ENCODE data around the gene CRTAP. TPM values are rescaled to one million over a fixed set of nuclear protein-coding genes. Genes with fewer than 3 reads are reported as not detected.

CRTAP gene
- total and polyA plus RNA-seq, 2 experiments from 2014 or later = 71.9 to 210 TPM

- H3K27ac ChIP-seq (ENCODE audit: low read depth) = no peak overlapping the region
- H3K27me3 ChIP-seq (ENCODE audit: insufficient read depth) = no peaks in the 10 kb centered on the region
- H3K4me2 ChIP-seq = no peak overlapping the region
- H3K36me3 ChIP-seq (ENCODE audit: insufficient read depth) = no peaks in the 10 kb centered on the region
- H3K27me3 Mint-ChIP-seq (ENCODE audit: insufficient read depth, low read depth, poor library complexity) = peaks cover 18% of the 10 kb centered on the region
- H3K36me3 Mint-ChIP-seq (ENCODE audit: low read depth) = peaks cover 16% of the 10 kb centered on the region
- no peak overlapping the region for H2AFZ ChIP-seq
- H3K9me3 Mint-ChIP-seq = no peaks in the 10 kb centered on the region
- ATAC-seq = no peak
- no peak for DNase-seq (ENCODE audit: low spot score)
- H3K4me1 Mint-ChIP-seq = peaks cover 6% of the 10 kb centered on the region; the same call in 2 of the 3 replicates
- no peaks in the 10 kb centered on the region for H3F3A ChIP-seq (replicated peaks; ENCODE audit: low read depth)
- H4K20me1 ChIP-seq (replicated peaks; ENCODE audit: insufficient read depth) = no peaks in the 10 kb centered on the region
- no peaks in the 10 kb centered on the region for H3K4me1 ChIP-seq (ENCODE audit: insufficient read depth)
- no peak overlapping the region for H3K27ac Mint-ChIP-seq
- H3K79me2 ChIP-seq (replicated peaks; ENCODE audit: insufficient read depth) = no peaks in the 10 kb centered on the region
- TF ChIP-seq EZH2 (IDR thresholded peaks at IDR 0.05; ENCODE audit: low read depth, unreplicated experiment) = no peak
- TF ChIP-seq ZNF462 (CRISPR knock-in tag; IDR thresholded peaks at IDR 0.05) = no peak
- TF ChIP-seq JUNB (IDR thresholded peaks at IDR 0.05; ENCODE audit: unreplicated experiment) = no peak
- no peak for TF ChIP-seq ZNF114 (CRISPR knock-in tag; IDR thresholded peaks at IDR 0.05)
- no peak for TF ChIP-seq CREB1 (CRISPR knock-in tag; IDR thresholded peaks at IDR 0.05; ENCODE audit: low read depth)
- no peak for TF ChIP-seq REST (IDR thresholded peaks at IDR 0.05; ENCODE audit: unreplicated experiment)
- no peak for TF ChIP-seq ETS1 (IDR thresholded peaks at IDR 0.05)
- no peak for TF ChIP-seq CTCF (conservative IDR thresholded peaks at IDR 0.05; ENCODE audit: low read depth in 2 of 2)
- H3K4me3 Mint-ChIP-seq = no peak overlapping the region
- H3K9me2 ChIP-seq (ENCODE audit: insufficient read depth) = no peaks in the 10 kb centered on the region
- H3K4me3 ChIP-seq = no peak overlapping the region
Observed at GRCh38 chr3:33145221-33145900, 31.5 kb downstream of the CRTAP start.
